HG03342 (cell line): ENCODE data around the gene NPIPA1.
"Not testable (repeated sequence)": the region's sequence is repeated elsewhere in the genome, so short reads cannot be mapped to it uniquely, and the experiment has no call there.

Experiments used
- ATAC-seq: cut with Tn5 transposase; IDR thresholded peaks from one replicate; pipeline ENCODE4 v1.9.1; 2021; ENCODE audit warnings: mild to moderate bottlenecking, moderate library complexity; ENCODE audit not compliant: unreplicated experiment

The NPIPA1 gene

DNA sequence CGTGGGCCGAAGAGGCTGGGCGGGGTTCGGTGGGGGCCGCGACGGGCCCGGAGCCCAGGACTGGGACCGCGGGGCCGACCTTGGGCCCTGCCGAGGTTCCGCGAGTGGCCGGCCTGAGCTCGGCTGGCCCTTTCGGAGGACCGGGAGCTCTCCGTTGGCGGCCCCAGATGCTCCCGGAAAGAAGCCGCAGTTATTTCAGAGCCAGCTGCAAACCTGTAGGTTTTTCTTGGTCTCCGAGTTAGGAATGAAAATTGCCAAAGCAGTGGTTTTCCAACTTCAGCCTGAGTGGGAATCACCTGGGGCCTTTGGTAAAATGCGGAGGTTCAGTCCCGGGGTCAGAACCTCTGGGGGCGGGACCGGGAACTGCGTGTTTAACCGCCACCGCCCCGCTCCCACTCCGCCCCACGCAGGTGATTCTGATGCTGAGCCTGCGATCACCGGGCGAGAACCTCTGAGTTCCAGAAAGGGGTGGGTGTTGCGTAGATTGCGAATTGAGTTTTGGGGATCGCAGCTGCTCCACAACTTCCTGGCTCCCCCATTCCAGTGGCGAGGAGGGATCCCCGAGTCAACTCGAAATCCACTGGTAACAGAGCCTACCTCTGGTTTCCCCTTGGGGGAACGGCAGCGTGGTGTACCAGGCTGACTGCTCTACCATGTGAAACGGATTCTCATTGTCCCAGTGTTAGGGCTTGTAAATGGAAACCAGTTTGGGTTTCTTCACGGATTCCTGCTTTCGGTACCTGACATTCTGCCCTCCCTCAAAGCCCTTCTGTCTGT is 38.4 kb downstream of the NPIPA1 start:
- ATAC-seq, result not testable (repeated sequence)

DNA sequence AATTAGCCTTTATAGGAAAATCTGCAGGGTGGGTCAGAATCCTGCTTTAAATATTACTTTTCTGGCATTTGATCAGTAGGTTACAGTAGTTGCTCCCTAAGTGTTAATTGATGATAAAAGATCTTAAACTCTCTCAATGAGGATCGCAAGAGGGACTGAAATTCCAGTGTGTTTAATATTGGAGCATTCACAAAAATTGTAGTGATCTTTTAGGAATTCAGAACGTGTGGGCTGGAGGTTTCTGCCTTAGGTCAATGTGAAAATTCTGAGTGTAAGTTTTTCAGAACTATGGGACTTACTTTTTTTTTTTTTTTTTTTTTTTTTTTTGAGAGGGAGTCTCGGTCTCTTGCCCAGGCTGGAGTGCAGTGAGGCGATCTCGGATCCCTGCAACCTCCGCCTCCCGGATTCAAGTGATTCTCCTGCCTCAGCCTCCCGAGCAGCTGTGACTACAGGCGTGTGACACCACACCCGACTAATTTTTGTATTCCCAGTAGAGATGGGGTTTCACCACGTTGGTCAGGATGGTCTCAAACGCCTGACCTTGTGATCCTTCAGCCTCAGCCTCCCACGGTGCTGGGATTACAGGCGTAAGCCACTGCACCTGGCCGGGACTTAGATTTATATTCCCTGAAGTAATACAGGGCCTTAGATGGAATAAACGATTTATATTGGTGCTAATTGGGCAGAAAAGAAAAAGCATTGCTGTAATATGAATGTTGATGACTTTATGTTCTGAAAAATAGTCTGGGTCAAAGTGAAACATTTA is 39.9 kb downstream of the NPIPA1 start:
- ATAC-seq, result not testable (repeated sequence)

DNA sequence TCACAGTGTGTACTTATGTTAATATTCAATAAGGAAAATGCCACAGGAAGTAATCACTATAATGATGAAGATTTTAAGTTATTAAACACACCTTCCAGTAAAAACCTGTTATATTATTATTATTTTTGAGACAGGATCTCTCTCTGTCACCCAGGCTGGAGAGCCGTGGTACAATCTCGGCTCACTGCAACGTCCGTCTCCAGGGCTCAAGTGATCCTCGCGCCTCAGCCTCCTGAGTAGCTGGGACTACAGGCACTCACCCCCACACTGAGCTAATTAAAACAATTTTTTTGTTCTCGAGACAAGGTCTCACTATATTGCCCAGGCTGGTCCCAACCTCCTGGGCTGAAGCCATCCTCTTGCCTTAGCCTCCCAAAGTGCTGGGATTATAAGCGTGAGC is 41.0 kb downstream of the NPIPA1 start:
- not testable (repeated sequence) for ATAC-seq

DNA sequence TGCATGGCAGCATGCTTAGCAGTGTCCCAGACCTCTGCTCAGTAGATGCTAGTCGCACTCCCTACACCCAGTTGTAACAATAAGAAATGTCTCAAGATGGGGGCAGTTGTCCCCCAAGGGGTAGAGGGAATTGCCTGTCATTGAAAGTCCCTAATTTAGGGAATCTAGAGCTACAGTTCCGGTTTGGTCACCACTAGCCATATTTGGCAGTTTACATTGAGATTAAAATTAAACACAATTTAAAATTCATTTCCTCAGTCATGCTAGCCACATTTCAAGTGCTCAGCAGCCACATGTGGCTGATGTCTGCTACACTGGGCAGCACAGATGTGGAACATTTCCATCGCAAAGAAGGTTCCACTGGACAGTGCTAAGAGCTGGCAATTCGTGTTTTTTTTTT is 41.7 kb downstream of the NPIPA1 start:
- ATAC-seq, result not testable (repeated sequence)

DNA sequence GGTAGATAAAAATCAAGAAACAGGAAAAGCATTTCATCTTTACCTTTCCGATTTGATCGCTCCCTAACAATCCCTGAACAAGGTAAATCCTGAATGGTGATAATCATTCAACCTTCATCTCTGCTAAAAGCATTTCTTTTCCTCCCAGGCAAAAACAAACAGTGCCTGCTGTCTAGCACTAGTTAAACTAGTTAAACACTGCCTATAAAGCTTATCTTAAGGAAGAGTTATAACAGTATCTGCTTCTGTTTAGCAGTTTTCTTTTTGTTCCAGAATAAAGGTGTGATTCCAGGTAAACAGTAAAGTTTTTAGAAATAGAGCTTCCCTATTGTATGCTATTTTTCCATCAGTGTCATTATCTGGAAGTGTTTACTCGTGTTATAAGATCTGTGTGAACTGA is 44.0 kb downstream of the NPIPA1 start:
- ATAC-seq, result not testable (repeated sequence)

DNA sequence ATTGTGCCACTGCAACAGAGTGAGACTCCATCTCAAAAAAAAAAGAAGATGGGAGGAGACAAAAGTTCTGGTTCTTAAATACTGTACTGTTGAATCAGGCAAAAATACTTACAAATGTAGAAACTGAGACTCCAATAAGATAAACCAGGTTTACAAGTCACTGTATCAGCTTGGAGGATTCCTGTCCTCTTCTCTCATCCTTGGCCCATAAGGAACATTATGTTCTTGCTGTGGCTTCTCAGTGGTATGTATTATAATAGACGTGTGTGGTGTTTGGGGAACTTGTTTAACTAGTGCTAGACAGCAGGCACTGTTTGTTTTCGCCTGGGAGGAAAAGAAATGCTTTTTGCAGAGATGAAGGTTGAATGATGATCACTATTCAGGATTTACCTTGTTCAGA is 45.3 kb downstream of the NPIPA1 start:
- not testable (repeated sequence) for ATAC-seq

DNA sequence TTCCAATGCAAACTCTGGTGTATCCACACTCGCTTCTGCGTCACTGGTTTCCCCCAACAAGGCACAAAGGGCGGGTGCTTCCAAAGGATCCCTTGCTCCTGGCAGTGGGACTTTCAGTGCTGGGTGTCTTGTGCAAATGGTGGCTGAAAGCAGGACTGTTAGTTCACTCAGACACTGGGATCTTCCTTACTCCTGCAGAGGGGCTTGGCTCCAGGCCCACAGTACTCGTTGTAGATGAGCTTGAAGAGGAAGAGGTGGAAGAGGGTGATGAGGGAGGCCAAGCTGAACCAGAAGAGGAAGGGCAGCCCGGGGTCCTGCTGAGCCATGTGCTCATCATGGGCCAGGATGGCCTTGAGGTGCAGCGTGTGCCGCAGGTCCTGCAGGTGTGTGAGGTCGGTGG is 50.8 kb downstream of the NPIPA1 start:
- ATAC-seq, result not testable (repeated sequence)

DNA sequence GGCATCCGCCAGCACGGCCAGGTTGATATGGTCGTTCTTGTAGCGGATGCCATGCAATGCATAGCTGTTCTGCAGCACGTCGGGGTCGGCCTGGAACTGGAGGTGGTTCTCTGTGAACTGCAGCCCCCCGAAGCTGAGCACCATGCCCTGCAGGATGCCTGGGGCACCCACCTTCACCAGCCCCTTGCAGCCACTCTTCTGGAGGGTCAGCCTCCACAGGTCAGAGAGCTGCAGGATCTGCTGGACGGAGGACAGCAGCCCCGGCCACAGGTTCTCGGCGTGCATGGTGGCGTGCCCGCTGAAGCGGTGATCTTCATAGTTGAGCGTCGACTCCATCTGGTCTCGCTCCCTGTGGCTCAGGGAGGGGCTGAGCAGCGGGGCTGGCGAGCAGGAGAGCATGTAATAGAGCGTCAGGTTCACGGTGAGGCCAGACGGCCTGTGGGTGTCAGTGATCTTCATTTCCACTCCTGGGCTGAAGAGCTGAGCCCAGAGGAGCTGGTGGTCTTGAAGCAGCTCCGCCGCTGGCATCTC is 51.5 kb downstream of the NPIPA1 start:
- not testable (repeated sequence) for ATAC-seq

DNA sequence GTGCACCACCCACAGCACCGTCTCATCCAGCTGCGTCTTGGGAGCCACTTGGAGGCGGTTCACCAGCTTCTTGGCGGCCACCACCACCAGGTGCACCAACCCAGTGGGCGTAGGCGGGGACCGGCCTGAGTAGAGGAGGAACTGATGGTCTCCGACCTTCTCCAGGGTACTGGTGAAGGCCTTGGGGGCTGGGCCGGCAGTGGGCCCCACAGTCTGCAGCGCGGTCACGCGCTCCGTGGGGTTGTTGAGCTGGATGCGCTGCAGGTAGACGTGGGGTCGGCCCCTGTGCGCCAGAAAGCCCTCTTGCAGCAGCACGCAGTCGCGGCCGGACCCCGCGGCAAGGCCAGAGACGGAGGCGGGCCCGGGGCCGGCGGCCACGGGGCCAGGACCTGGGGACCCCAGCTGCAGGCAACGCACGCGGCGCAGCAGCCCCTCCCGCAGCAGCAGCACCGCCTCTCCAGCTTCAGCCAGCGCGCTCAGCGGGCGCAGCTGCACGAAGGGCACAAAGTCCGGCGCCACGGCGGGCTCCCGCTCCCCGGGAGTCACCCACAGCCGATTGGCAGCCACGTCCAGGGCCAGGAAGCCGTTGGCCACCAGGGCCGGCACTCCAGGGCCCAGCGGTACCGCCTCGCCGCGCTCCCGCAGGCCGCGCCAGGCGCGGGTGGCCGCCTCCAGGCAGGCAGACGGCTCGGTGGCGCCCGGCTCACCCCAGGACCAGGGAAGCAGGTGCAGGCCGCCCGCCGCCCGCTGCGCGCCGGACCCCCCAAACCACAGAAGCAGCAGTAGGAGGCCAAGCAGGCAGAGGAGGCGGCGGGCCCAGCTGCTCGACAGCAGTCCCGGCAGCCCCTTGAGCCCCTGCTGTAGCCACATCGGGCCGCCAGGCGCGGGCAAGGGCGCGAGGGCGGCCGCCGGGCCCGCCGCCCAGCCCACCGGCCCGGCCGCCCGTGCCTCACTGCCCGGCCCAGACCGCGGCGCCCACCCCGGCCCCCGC is 52.3 kb downstream of the NPIPA1 start:
- ATAC-seq, result not testable (repeated sequence)

DNA sequence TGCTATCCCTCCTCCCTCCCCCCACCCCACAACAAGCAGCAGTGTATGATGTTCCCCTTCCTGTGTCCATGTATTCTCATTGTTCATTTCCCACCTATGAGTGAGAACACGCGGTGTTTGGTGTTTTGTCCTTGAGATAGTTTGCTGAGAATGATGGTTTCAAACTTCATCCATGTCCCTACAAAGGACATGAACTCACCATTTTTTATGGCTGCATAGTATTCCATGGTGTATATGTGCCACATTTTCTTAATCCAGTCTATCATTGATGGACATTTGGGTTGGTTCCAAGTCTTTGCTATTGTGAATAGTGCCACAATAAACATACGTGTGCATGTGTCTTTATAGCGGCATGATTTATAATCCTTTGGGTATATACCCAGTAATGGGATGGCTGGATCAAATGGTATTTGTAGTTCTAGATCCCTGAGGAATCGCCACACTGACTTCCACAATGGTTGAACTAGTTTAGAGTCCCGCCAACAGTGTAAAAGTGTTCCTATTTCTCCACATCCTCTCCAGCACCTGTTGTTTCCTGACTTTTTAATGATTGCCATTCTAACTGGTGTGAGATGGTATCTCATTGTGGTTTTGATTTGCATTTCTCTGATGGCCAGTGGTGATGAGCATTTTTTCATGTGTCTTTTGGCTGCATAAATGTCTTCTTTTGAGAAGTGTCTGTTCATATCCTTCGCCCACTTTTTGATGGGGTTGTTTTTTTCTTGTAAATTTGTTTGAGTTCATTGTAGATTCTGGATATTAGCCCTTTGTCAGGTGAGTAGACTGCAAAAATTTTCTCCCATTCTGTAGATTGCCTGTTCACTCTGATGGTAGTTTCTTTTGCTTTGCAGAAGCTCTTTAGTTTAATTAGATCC is 56.3 kb downstream of the NPIPA1 start:
- not testable (repeated sequence) for ATAC-seq

DNA sequence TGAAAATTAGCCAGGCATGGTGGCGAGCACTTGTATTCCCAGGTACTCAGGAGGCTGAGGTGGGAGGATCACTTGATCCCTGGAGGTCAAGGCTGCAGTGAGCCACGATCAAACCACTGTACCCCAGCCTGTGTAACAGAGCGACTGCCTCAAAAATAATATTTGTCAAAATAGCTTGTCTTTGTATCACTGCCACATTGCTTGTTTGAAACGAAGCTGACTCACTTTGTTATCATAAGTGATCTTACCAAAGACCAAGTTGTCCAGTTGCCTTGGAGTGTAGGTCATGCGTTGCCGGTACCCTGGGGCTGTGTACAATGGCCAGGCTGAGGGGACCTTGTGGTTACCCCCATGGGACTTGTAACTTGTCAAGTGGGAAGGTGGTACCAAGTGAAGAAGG is 59.5 kb downstream of the NPIPA1 start:
- ATAC-seq, result not testable (repeated sequence)

DNA sequence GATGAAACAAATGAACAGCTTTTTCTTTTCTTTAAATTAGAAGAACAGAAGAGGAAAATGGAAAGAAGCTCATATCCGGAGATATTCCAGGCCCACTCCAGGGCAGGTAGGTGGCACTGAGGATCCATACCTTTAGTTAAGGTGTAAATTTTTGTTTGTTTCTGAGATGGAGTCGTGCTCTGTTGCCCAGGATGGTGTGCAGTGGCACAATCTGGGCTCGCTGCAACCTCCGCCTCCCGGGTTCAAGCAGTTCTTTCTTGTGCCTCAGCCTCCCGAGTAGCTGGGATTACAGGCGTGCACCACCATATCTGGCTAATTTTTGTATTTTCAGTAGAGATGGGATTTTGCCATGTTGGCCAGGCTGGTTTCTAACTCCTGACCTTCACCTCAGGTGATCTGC is 61.1 kb downstream of the NPIPA1 start:
- ATAC-seq, result not testable (repeated sequence)

DNA sequence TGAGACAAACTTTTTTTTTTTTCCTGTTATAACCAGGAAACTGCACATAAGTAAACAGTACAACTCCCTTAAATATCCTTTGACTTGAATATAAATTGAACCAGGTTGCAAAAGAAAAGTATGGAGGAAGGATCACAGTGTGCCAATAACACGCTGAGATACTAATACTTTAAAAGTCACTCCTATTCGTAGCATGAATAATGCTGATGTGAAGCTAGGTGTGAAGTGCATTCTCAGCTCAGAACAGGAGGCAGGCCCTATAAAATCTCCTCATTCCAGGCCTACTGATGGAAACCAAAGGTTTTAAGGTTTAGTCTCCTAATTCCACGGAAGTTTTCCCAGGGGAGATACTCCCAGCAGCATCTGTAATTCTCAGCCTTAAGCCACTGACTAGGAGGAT is 62.6 kb downstream of the NPIPA1 start:
- ATAC-seq, result not testable (repeated sequence)
